Ovary (tissue), 9 donors: Measurements from ENCODE around the gene LRP8. TPM values are rescaled to one million over a fixed set of nuclear protein-coding genes. Genes with fewer than 3 reads are reported as not detected.

Experiments
- DNase-seq, 5 donors: peaks; one replicate each; pipeline ENCODE4 v3.0.0-alpha.2; 2019 to 2020
- H3K27ac ChIP-seq, 2 donors: fragments of 200-600 bp; one replicate each; pipeline versions ENCODE4 v1.5.1 to v1.8.0; 2019 to 2022
- H3K27me3 ChIP-seq: fragments of 200-600 bp; one replicate; pipeline ENCODE4 v1.8.0; 2022
- H3K36me3 ChIP-seq: fragments of 200-600 bp; sonication (generic); one replicate; pipeline ENCODE4 v1.5.1; 2019
- H3K4me1 ChIP-seq: one replicate; pipeline ENCODE4 v1.8.1; 2013; ENCODE audit warnings: mild to moderate bottlenecking, moderate library complexity; ENCODE audit not compliant: insufficient read depth
- H3K4me3 ChIP-seq: fragments of 200-600 bp; sonication (generic); one replicate; pipeline ENCODE4 v1.5.1; 2017
- H3K9me3 ChIP-seq, 2 donors: fragments of 200-600 bp in 1 of 2; sonication (generic) in 1 of 2; one replicate each; pipeline versions ENCODE4 v1.5.1 to v1.8.1; 2013 to 2019; ENCODE audit warnings: mild to moderate bottlenecking in 1 of 2, moderate library complexity in 1 of 2
- EP300 ChIP-seq: sonication (generic); formaldehyde crosslinking; IDR thresholded peaks from one replicate; pipeline ENCODE4 v1.6.1; 2017; ENCODE audit warnings: antibody characterized with exemption
- POLR2A ChIP-seq: fragments of 450-650 bp; IDR thresholded peaks from one replicate; pipeline ENCODE4 v1.6.1; 2017; ENCODE audit warnings: antibody characterized with exemption, mild to moderate bottlenecking, moderate library complexity
- WGBS, 3 donors: extraction: QIAGEN DNeasy Blood & Tissue Kit in 1 of 3; methylation state at CpG; one replicate each; pipeline versions ENCODE4 v1.1.5 to v1.1.7; 2013 to 2017; 5-methylcytosine and 5-hydroxymethylcytosine counted together
- intact Hi-C, 4 donors: fragments of 100-400 bp; cut with DNase I; formaldehyde crosslinking; loops; one replicate each; pipeline versions ENCODE4 v1.11.0 to v1.15.1; 2022 to 2023
- polyA plus RNA-seq, 2 donors: library from polyadenylated mRNA; stranded (reverse); fragments of 200-250 nt in 1 of 2; fragments of 350-450 nt in 1 of 2; fragmentation: Illumina TruSeq in 1 of 2; extraction: RNeasy Lipid Tissue Mini Kit (QIAGEN cat#74804) in 1 of 2; gene quantifications; one replicate each; pipeline ENCODE4 v1.2.3, GENCODE V29; 2013 to 2014
- total RNA-seq, 7 donors: library from RNA; depleted of rRNA in 2 of 7; stranded (reverse); fragments of >200 nt in 2 of 7; fragmentation: NEBNext Ultra II Directional in 3 of 7; extraction: Animal tissue kit (Norgen Biotek cat#: 25700) in 3 of 7; gene quantifications; one replicate each; pipeline versions ENCODE4 v1.1.0 to v1.2.4, GENCODE V29; 2016 to 2023
- TF ChIP-seq, protein P1 (sequence below), 3 donors: fragments of 450-650 bp in 2 of 3; fragments of 200-600 bp in 1 of 3; IDR thresholded peaks; one replicate each; pipeline versions ENCODE4 v1.5.1 to v1.8.0; 2016 to 2022; ENCODE audit warnings: antibody characterized with exemption in 3 of 3, mild to moderate bottlenecking in 1 of 3
- donor health status: DM: no; HTN: no; CAD: no; lungs with moderate emphysema.
- donor health status: DM: no; HTN: no; CAD: no.
- donor health status: Bipolar disorder and iron deficiency.
- donor health status: DM: yes; HTN: yes; CAD: no.
- donor health status: DM: no; HTN: no; CAD: no.
- donor health status: DM: yes; HTN: yes; CAD: no.

Gene LRP8
- total and polyA plus RNA-seq, 9 donors = 1.2 to 10.6 (median 2.2) TPM

- H3K4me3 ChIP-seq = no peak overlapping the region
- no peak for DNase-seq
- intact Hi-C loops = no loop called here
- no peaks in the 10 kb centered on the region for H3K9me3 ChIP-seq
- no peaks in the 10 kb centered on the region for H3K4me1 ChIP-seq
- H3K36me3 ChIP-seq = no peaks in the 10 kb centered on the region
- WGBS, 3 donors = 89 to 93% (median 92%) methylated on average over 7 of the region's 7 CpGs
- no peak overlapping the region for H3K27ac ChIP-seq
- H3K27me3 ChIP-seq = no peaks in the 10 kb centered on the region
- no peak for TF ChIP-seq POLR2A
- TF ChIP-seq, protein P1, sequence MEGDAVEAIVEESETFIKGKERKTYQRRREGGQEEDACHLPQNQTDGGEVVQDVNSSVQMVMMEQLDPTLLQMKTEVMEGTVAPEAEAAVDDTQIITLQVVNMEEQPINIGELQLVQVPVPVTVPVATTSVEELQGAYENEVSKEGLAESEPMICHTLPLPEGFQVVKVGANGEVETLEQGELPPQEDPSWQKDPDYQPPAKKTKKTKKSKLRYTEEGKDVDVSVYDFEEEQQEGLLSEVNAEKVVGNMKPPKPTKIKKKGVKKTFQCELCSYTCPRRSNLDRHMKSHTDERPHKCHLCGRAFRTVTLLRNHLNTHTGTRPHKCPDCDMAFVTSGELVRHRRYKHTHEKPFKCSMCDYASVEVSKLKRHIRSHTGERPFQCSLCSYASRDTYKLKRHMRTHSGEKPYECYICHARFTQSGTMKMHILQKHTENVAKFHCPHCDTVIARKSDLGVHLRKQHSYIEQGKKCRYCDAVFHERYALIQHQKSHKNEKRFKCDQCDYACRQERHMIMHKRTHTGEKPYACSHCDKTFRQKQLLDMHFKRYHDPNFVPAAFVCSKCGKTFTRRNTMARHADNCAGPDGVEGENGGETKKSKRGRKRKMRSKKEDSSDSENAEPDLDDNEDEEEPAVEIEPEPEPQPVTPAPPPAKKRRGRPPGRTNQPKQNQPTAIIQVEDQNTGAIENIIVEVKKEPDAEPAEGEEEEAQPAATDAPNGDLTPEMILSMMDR (IDR thresholded peaks at IDR 0.05) = no peak
- TF ChIP-seq EP300 = no peak
These were observed 13.3 kb downstream of the LRP8 start for GRCh38 chr1:53314606-53315005.

DNA sequence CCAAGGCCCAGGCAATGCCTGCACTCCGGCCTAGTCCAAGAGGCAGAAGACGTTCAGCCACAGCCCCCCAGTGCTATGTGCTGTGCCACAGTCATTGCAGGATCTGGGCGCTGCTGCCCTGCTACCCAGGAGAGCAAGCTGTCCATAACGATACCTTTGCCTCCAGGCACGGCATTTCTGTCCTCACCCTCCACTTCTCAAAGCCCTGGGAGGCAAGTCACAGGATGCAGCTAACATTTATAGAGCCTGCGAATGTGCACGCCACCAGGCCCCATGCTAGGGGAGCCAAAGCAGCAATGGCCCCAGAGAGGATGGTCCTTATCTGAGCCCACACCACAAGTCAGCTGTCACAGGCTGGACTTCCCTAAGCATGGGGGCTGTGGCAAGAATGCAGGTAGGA lies 13.8 kb downstream of the LRP8 start:
- Histone ChIP-seq H3K36me3 (no peaks in the 10 kb centered on the region), H3K9me3 (no peaks in the 10 kb centered on the region), H3K4me1 (no peaks in the 10 kb centered on the region), H3K4me3 (no peak overlapping the region), H3K27ac (no peak overlapping the region), H3K27me3 (no peaks in the 10 kb centered on the region)
- TF ChIP-seq, protein P1 (IDR thresholded peaks at IDR 0.05) = no peak
- no peak for TF ChIP-seq EP300
- no peak for TF ChIP-seq POLR2A
- WGBS, 3 donors = 86 to 90% (median 87%) methylated on average over 7 of the region's 7 CpGs
- no peak for DNase-seq
- intact Hi-C loops = no loop called here

DNA sequence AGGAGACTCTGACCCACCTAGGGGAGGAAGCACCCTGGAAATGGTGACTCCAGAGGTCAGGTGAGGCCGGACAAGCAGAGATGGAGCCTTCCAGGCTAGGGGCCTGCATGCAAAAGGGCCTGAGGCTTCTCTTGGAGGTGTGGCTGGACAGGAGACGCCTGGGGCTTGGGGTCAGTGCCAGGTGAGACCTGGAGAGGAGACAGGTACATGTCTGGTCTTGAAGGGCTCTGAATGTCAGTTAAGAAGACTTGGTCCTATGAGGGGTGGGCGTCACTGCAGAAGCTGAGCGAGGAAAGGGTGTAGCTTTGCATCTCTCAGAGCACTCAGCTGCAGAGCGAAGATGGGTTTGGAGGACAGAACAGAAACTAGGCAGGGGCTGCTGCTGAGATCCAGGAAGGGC lies 14.3 kb downstream of the LRP8 start:
- intact Hi-C loops = no loop called here

DNA sequence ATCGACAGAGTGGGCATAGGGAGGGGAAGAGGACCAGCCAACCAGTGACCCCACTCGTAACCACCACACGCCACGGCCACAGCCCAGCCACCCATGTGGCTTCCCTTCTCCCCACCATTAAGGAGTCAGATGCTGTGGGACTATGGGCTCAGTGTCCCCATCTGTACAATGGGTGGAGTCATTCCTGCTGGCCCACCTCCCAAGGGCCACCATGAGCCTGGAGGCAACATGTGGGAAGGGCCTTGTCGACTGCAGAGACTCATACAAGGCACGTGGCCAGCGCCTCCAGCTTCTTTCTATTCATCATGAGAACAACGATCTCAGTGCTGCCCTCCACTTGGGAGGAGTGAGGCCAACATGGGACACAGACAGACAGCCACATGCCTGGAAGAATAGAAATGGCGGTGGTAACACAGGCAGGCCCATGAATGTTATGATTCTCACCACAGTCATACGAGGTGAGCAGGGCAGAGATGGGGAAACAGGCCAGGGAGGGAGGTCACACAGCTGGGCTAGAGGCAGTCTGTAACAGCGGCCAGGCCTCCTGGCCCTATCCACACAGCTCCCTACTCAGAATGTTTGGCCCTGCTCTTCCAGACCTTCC lies 16.1 kb downstream of the LRP8 start:
- 73 to 80% (median 80%) methylated on average over 11 of the region's 11 CpGs for WGBS, 3 donors
- Histone ChIP-seq H3K9me3 (no peaks in the 10 kb centered on the region), H3K36me3 (no peaks in the 10 kb centered on the region), H3K4me1 (no peaks in the 10 kb centered on the region), H3K4me3 (no peak overlapping the region), H3K27ac (no peak overlapping the region), H3K27me3 (no peaks in the 10 kb centered on the region)
- DNase-seq = no peak
- intact Hi-C loops = no loop called here
- no peak for TF ChIP-seq POLR2A
- TF ChIP-seq, protein P1 (IDR thresholded peaks at IDR 0.05) = no peak
- TF ChIP-seq EP300 = no peak

More for the DNA sequence above, 14.3 kb downstream of the LRP8 start:
- Histone ChIP-seq H3K36me3 (no peaks in the 10 kb centered on the region), H3K9me3 (no peaks in the 10 kb centered on the region), H3K4me1 (no peaks in the 10 kb centered on the region), H3K27ac (no peak overlapping the region), H3K4me3 (no peak overlapping the region), H3K27me3 (no peaks in the 10 kb centered on the region)
- TF ChIP-seq, protein P1 (IDR thresholded peaks at IDR 0.05) = no peak
- no peak for TF ChIP-seq EP300
- no peak for TF ChIP-seq POLR2A
- 91 to 94% (median 93%) methylated on average over 5 of the region's 5 CpGs for WGBS, 3 donors
- no peak for DNase-seq
